Endodermal cell (in vitro differentiated cells): Measurements from ENCODE around the gene USP37. TPM values are rescaled to one million over a fixed set of nuclear protein-coding genes. Genes with fewer than 3 reads are reported as not detected.

Source experiments
- DNase-seq: peaks from one replicate; pipeline ENCODE4 v3.0.0-alpha.2; 2017
- H3K27ac ChIP-seq: 2 replicates; pipeline ENCODE4 v1.5.1; 2013; ENCODE audit warnings: mild to moderate bottlenecking, low read depth, low read length, moderate library complexity
- H3K27me3 ChIP-seq: 2 replicates; pipeline ENCODE4 v1.6.1; 2013; ENCODE audit warnings: mild to moderate bottlenecking, low read length, moderate library complexity; ENCODE audit not compliant: insufficient read depth, control insufficient read depth, poor library complexity, severe bottlenecking
- H3K36me3 ChIP-seq: 2 replicates; pipeline ENCODE4 v1.7.0; 2013; ENCODE audit warnings: mild to moderate bottlenecking, low read length, moderate library complexity; ENCODE audit not compliant: control insufficient read depth, insufficient read depth
- H3K4me1 ChIP-seq: one replicate; pipeline ENCODE4 v1.7.0; 2013; ENCODE audit warnings: low read length; ENCODE audit not compliant: control insufficient read depth, insufficient read depth
- H3K4me3 ChIP-seq: 2 replicates; pipeline ENCODE4 v1.5.1; 2013; ENCODE audit warnings: mild to moderate bottlenecking, low read length, moderate library complexity
- H3K9ac ChIP-seq: 2 replicates; pipeline ENCODE4 v1.6.1; 2013; ENCODE audit warnings: mild to moderate bottlenecking, low read length, moderate library complexity; ENCODE audit not compliant: poor library complexity, severe bottlenecking; ENCODE audit errors: extremely low read depth
- H3K9me3 ChIP-seq: 2 replicates; pipeline ENCODE4 v1.6.1; 2013; ENCODE audit warnings: mild to moderate bottlenecking, low read length, moderate library complexity; ENCODE audit not compliant: control insufficient read depth
- H3K27ac Mint-ChIP-seq: 2 replicates; pipeline ENCODE4 v1.8.0; 2020; ENCODE audit warnings: mixed read lengths
- H3K27me3 Mint-ChIP-seq: 2 replicates; pipeline ENCODE4 v1.8.0; 2021; ENCODE audit warnings: mild to moderate bottlenecking, mixed read lengths; ENCODE audit not compliant: insufficient read depth
- H3K36me3 Mint-ChIP-seq: 2 replicates; pipeline ENCODE4 v1.8.0; 2020; ENCODE audit warnings: low read depth, mixed read lengths
- H3K4me1 Mint-ChIP-seq: 2 replicates; pipeline ENCODE4 v1.8.0; 2020; ENCODE audit warnings: mixed read lengths
- H3K4me3 Mint-ChIP-seq: 2 replicates; pipeline ENCODE4 v1.8.0; 2020; ENCODE audit warnings: mild to moderate bottlenecking, moderate library complexity, mixed read lengths
- H3K9me3 Mint-ChIP-seq: 2 replicates; pipeline ENCODE4 v1.8.0; 2020; ENCODE audit warnings: mild to moderate bottlenecking, mixed read lengths
- WGBS, 2 experiments: methylation state at CpG; one replicate each; pipeline versions ENCODE4 v1.1.5 to v1.1.7; 2013; ENCODE audit warnings: missing lambda C conversion rate in 2 of 2, mixed read lengths in 1 of 2; ENCODE audit not compliant: insufficient coverage in 1 of 2, insufficient read length in 1 of 2; 5-methylcytosine and 5-hydroxymethylcytosine counted together
- total RNA-seq, 2 donors: library from RNA; stranded (reverse); fragmentation: NEBNext Ultra II Directional in 1 of 2; extraction: Animal tissue kit (Norgen Biotek cat#: 25700) in 1 of 2; gene quantifications; 2 replicates in 1 of 2; 3 replicates in 1 of 2; pipeline ENCODE4 v1.2.1, GENCODE V29; 2021
- TF ChIP-seq, protein P1 (sequence below): fragments of 200-600 bp; sonication (generic); conservative IDR thresholded peaks from 2 replicates; pipeline ENCODE4 v1.5.0; 2021; ENCODE audit warnings: antibody characterized with exemption, mild to moderate bottlenecking

USP37 gene
- total RNA-seq, 2 donors from 2014 or later: 23.2 to 24.0 TPM

- no peak for DNase-seq
- Mint-ChIP-seq H3K27me3 (no peaks in the 10 kb centered on the region), H3K9me3 (no peaks in the 10 kb centered on the region), H3K27ac (no peak overlapping the region), H3K4me3 (no peak overlapping the region), H3K4me1 (no peaks in the 10 kb centered on the region), H3K36me3 (peaks cover 30% of the 10 kb centered on the region)
- no peak overlapping the region for H3K4me3 ChIP-seq
- WGBS, 2 experiments: 87 to 97% methylated on average over 2 to 3 of the region's 3 CpGs
- no peaks in the 10 kb centered on the region for H3K9me3 ChIP-seq
- TF ChIP-seq, protein P1, sequence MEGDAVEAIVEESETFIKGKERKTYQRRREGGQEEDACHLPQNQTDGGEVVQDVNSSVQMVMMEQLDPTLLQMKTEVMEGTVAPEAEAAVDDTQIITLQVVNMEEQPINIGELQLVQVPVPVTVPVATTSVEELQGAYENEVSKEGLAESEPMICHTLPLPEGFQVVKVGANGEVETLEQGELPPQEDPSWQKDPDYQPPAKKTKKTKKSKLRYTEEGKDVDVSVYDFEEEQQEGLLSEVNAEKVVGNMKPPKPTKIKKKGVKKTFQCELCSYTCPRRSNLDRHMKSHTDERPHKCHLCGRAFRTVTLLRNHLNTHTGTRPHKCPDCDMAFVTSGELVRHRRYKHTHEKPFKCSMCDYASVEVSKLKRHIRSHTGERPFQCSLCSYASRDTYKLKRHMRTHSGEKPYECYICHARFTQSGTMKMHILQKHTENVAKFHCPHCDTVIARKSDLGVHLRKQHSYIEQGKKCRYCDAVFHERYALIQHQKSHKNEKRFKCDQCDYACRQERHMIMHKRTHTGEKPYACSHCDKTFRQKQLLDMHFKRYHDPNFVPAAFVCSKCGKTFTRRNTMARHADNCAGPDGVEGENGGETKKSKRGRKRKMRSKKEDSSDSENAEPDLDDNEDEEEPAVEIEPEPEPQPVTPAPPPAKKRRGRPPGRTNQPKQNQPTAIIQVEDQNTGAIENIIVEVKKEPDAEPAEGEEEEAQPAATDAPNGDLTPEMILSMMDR: no peak
- H3K27me3 ChIP-seq: no peaks in the 10 kb centered on the region
- no peaks in the 10 kb centered on the region for H3K4me1 ChIP-seq
- no peak overlapping the region for H3K27ac ChIP-seq
- no peak overlapping the region for H3K9ac ChIP-seq
- H3K36me3 ChIP-seq: peaks cover 64% of the 10 kb centered on the region
These were observed 93.6 kb downstream of the USP37 start for GRCh38 chr2:218474527-218474926.

- DNase-seq: no peak
- H3K4me1 ChIP-seq: no peaks in the 10 kb centered on the region
- H3K36me3 ChIP-seq: peaks cover 57% of the 10 kb centered on the region
- H3K27ac ChIP-seq: no peak overlapping the region
- H3K9ac ChIP-seq: no peak overlapping the region
- no peak overlapping the region for H3K27ac Mint-ChIP-seq
- H3K9me3 ChIP-seq: no peaks in the 10 kb centered on the region
- no peaks in the 10 kb centered on the region for H3K27me3 ChIP-seq
- H3K36me3 Mint-ChIP-seq: peaks cover 36% of the 10 kb centered on the region
- H3K4me3 Mint-ChIP-seq: no peak overlapping the region
- TF ChIP-seq, protein P1: no peak
- no peak overlapping the region for H3K4me3 ChIP-seq
- no peaks in the 10 kb centered on the region for H3K4me1 Mint-ChIP-seq
- H3K27me3 Mint-ChIP-seq: no peaks in the 10 kb centered on the region
- no peaks in the 10 kb centered on the region for H3K9me3 Mint-ChIP-seq
These were observed 95.2 kb downstream of the USP37 start for GRCh38 chr2:218472988-218473387.

GRCh38 chr2:218471982-218472381 lies 96.2 kb downstream of the USP37 start:
- DNase-seq: no peak
- 93 to 97% methylated on average over 3 to 5 of the region's 5 CpGs for WGBS, 2 experiments
- Mint-ChIP-seq H3K27ac (no peak overlapping the region), H3K27me3 (no peaks in the 10 kb centered on the region), H3K9me3 (no peaks in the 10 kb centered on the region), H3K4me1 (no peaks in the 10 kb centered on the region), H3K4me3 (no peak overlapping the region), H3K36me3 (peaks cover 38% of the 10 kb centered on the region)
- H3K27ac ChIP-seq: no peak overlapping the region
- H3K4me1 ChIP-seq: no peaks in the 10 kb centered on the region
- no peak overlapping the region for H3K4me3 ChIP-seq
- no peak overlapping the region for H3K9ac ChIP-seq
- H3K9me3 ChIP-seq: no peaks in the 10 kb centered on the region
- H3K27me3 ChIP-seq: no peaks in the 10 kb centered on the region
- TF ChIP-seq, protein P1: no peak
- peaks cover 48% of the 10 kb centered on the region for H3K36me3 ChIP-seq
